ENCODE data around the gene NIM1K. TPM values are rescaled to one million over a fixed set of nuclear protein-coding genes. Genes with fewer than 3 reads are reported as not detected.
"Not testable (repeated sequence)": the region's sequence is repeated elsewhere in the genome, so short reads cannot be mapped to it uniquely, and the experiment has no call there.

Gene NIM1K
- total and polyA plus RNA-seq, 2 donors (not counting 1 experiment from before 2014, with no cell fraction given), result 0.13 to 0.32 TPM

- intact Hi-C loops (cut with micrococcal nuclease), result no loop called here
- DNase-seq, result no peak
- no peak overlapping the region for H3K4me2 ChIP-seq (replicated peaks; ENCODE audit: low read depth, low read length, poor library complexity, severe bottlenecking)
- no peaks in the 10 kb centered on the region for H3K79me2 ChIP-seq (ENCODE audit: control insufficient read depth, insufficient read depth, low read length)
- 90% methylated on average over 1 of the region's 2 CpGs for WGBS (ENCODE audit: insufficient coverage)
- H4K20me1 ChIP-seq (ENCODE audit: control insufficient read depth, insufficient read depth, low read length, poor library complexity, severe bottlenecking), result no peaks in the 10 kb centered on the region
- no peak overlapping the region for H3K4me3 Mint-ChIP-seq
- ChIA-PET POLR2A (no interaction called here), CTCF (no interaction called here)
- no peak overlapping the region for H3K9ac ChIP-seq (ENCODE audit: low read length)
- no peaks in the 10 kb centered on the region for H3K4me1 Mint-ChIP-seq
- H3K9me3 ChIP-seq (ENCODE audit: control extremely low read depth in 1 of 3, control insufficient read depth in 2 of 3, insufficient read depth in 1 of 3, low read length in 2 of 3), result no peaks in the 10 kb centered on the region
- H3K36me3 ChIP-seq (replicated peaks in 1 of 2; ENCODE audit: control extremely low read depth in 1 of 2, control insufficient read depth in 1 of 2, extremely low read depth in 1 of 2, insufficient read depth in 2 of 2, low read length in 1 of 2), result no peaks in the 10 kb centered on the region
- no peak for ATAC-seq (ENCODE audit: low read depth)
- peaks cover 0 to 2% (median 0%) of the 10 kb centered on the region in 4 experiments for H3K27me3 ChIP-seq (replicated peaks in 1 of 4; ENCODE audit: control extremely low read depth in 1 of 4, control insufficient read depth in 3 of 4, insufficient read depth in 4 of 4, low read length in 3 of 4)
- no peak overlapping the region for H3K27ac ChIP-seq (ENCODE audit: low read length in 2 of 2)
- H3K27ac Mint-ChIP-seq, result no peak overlapping the region
- no peaks in the 10 kb centered on the region for H3K4me1 ChIP-seq (ENCODE audit: control insufficient read depth in 2 of 2, insufficient read depth in 2 of 2, low read length in 2 of 2)
- H3K27me3 Mint-ChIP-seq, result peaks cover 19% of the 10 kb centered on the region
- H3K4me3 ChIP-seq (ENCODE audit: control extremely low read depth in 1 of 5, extremely low read depth in 1 of 5, insufficient read depth in 1 of 5, low read depth in 2 of 5, low read length in 4 of 5), result no peak overlapping the region
- no peak overlapping the region for H2AFZ ChIP-seq (ENCODE audit: insufficient read depth, low read depth, low read length, poor library complexity, severe bottlenecking)
- no peak for TF ChIP-seq EZH2 (IDR thresholded peaks at IDR 0.05; ENCODE audit: borderline replicate concordance, insufficient read depth, low read depth, low read length, poor library complexity, severe bottlenecking)
- no peak for TF ChIP-seq CTCF (IDR thresholded peaks at IDR 0.05)
- H3K9me3 Mint-ChIP-seq (ENCODE audit: insufficient read depth), result no peaks in the 10 kb centered on the region
These were observed 64.4 kb downstream of the NIM1K start for GRCh38 chr5:43256261-43256966.

DNA sequence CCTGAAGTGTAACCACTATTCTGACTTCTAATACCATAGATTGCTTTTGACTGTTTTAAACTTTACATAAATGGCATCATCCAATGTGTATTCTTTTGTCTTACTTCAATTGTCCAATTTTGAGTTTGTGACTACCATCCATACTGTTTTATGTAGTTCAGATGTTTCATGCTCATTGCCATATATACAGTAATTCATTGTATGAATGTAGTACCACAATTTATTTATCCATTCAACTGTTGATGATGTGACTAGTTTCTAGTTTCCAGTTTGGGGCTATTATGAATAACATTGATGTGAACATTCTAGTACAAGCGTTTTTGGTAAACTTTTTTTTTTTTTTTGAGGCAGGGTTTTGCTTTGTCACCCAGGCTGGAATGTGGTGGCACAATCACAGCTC lies 66.1 kb downstream of the NIM1K start:
- no peak for ATAC-seq (ENCODE audit: low read depth)
- Mint-ChIP-seq H3K4me1 (no peaks in the 10 kb centered on the region), H3K9me3 (ENCODE audit: insufficient read depth) (peaks cover 2% of the 10 kb centered on the region), H3K27ac (no peak overlapping the region), H3K27me3 (peaks cover 17% of the 10 kb centered on the region), H3K4me3 (no peak overlapping the region)
- CTCF ChIA-PET, result no interaction called here
- Histone ChIP-seq H2AFZ (ENCODE audit: insufficient read depth, low read depth, low read length, poor library complexity, severe bottlenecking) (no peak overlapping the region), H3K4me3 (ENCODE audit: control extremely low read depth in 1 of 5, extremely low read depth in 1 of 5, insufficient read depth in 1 of 5, low read depth in 2 of 5, low read length in 4 of 5) (no peak overlapping the region), H3K9me3 (ENCODE audit: control extremely low read depth in 1 of 3, control insufficient read depth in 2 of 3, insufficient read depth in 1 of 3, low read length in 2 of 3) (no peaks in the 10 kb centered on the region), H3K27ac (ENCODE audit: low read length in 2 of 2) (no peak overlapping the region), H4K20me1 (ENCODE audit: control insufficient read depth, insufficient read depth, low read length, poor library complexity, severe bottlenecking) (no peaks in the 10 kb centered on the region), H3K27me3 (replicated peaks in 1 of 4; ENCODE audit: control extremely low read depth in 1 of 4, control insufficient read depth in 3 of 4, insufficient read depth in 4 of 4, low read length in 3 of 4) (peaks cover 0 to 2% (median 0%) of the 10 kb centered on the region in 4 experiments), H3K36me3 (replicated peaks in 1 of 2; ENCODE audit: control extremely low read depth in 1 of 2, control insufficient read depth in 1 of 2, extremely low read depth in 1 of 2, insufficient read depth in 2 of 2, low read length in 1 of 2) (no peaks in the 10 kb centered on the region), H3K4me2 (replicated peaks; ENCODE audit: low read depth, low read length, poor library complexity, severe bottlenecking) (no peak overlapping the region), H3K79me2 (ENCODE audit: control insufficient read depth, insufficient read depth, low read length) (no peaks in the 10 kb centered on the region), H3K4me1 (ENCODE audit: control insufficient read depth in 2 of 2, insufficient read depth in 2 of 2, low read length in 2 of 2) (no peaks in the 10 kb centered on the region), H3K9ac (ENCODE audit: low read length) (no peak overlapping the region)
- POLR2A ChIA-PET, result no interaction called here
- no peak for TF ChIP-seq EZH2 (IDR thresholded peaks at IDR 0.05; ENCODE audit: borderline replicate concordance, insufficient read depth, low read depth, low read length, poor library complexity, severe bottlenecking)
- no peak for TF ChIP-seq CTCF (IDR thresholded peaks at IDR 0.05)
- DNase-seq, result no peak
- intact Hi-C loops (cut with micrococcal nuclease), result no loop called here
- 80% methylated on average over 1 of the region's 1 CpG for WGBS (ENCODE audit: insufficient coverage)

- H3K9ac ChIP-seq (ENCODE audit: low read length); H3K4me3 Mint-ChIP-seq; H3K4me1 ChIP-seq (ENCODE audit: control insufficient read depth in 2 of 2, insufficient read depth in 2 of 2, low read length in 2 of 2); H4K20me1 ChIP-seq (ENCODE audit: control insufficient read depth, insufficient read depth, low read length, poor library complexity, severe bottlenecking); H3K4me2 ChIP-seq (replicated peaks; ENCODE audit: low read depth, low read length, poor library complexity, severe bottlenecking); H3K9me3 ChIP-seq (ENCODE audit: control extremely low read depth in 1 of 3, control insufficient read depth in 2 of 3, insufficient read depth in 1 of 3, low read length in 2 of 3); H3K4me1 Mint-ChIP-seq; H3K27me3 ChIP-seq (replicated peaks in 1 of 4; ENCODE audit: control extremely low read depth in 1 of 4, control insufficient read depth in 3 of 4, insufficient read depth in 4 of 4, low read length in 3 of 4); POLR2A ChIA-PET; ATAC-seq (ENCODE audit: low read depth); DNase-seq; H3K4me3 ChIP-seq (ENCODE audit: control extremely low read depth in 1 of 5, extremely low read depth in 1 of 5, insufficient read depth in 1 of 5, low read depth in 2 of 5, low read length in 4 of 5); H3K27ac ChIP-seq (ENCODE audit: low read length in 2 of 2); H3K79me2 ChIP-seq (ENCODE audit: control insufficient read depth, insufficient read depth, low read length); intact Hi-C loops (cut with micrococcal nuclease); CTCF ChIA-PET; H3K9me3 Mint-ChIP-seq (ENCODE audit: insufficient read depth); H3K27ac Mint-ChIP-seq; H2AFZ ChIP-seq (ENCODE audit: insufficient read depth, low read depth, low read length, poor library complexity, severe bottlenecking); H3K36me3 ChIP-seq (replicated peaks in 1 of 2; ENCODE audit: control extremely low read depth in 1 of 2, control insufficient read depth in 1 of 2, extremely low read depth in 1 of 2, insufficient read depth in 2 of 2, low read length in 1 of 2): not testable (repeated sequence)
- peaks cover 23% of the 10 kb centered on the region for H3K27me3 Mint-ChIP-seq
- no CpG with 5 or more reads among the region's 2 CpGs for WGBS (ENCODE audit: insufficient coverage)
These were observed 70.2 kb downstream of the NIM1K start for GRCh38 chr5:43262269-43262668.
